Right ventricle myocardium superior (tissue), 1 donor: ENCODE data around the gene PSMC1. TPM values are rescaled to one million over a fixed set of nuclear protein-coding genes. Genes with fewer than 3 reads are reported as not detected.

Experiments
- ATAC-seq: fragments of 200-7000 bp; cut with Tn5 transposase; one replicate; pipeline ENCODE4 v1.9.1; 2020; ENCODE audit warnings: mild to moderate bottlenecking; ENCODE audit not compliant: poor library complexity
- DNase-seq: peaks from one replicate; pipeline ENCODE4 v3.0.0-alpha.2; 2020
- intact Hi-C: fragments of 100-400 bp; cut with DNase I; formaldehyde crosslinking; loops from one replicate; pipeline ENCODE4 v1.11.2; 2022
- total RNA-seq: library from RNA; stranded (reverse); fragmentation: NEBNext Ultra II Directional; extraction: Animal tissue kit (Norgen Biotek cat#: 25700); gene quantifications from one replicate; pipeline ENCODE4 v1.2.1, GENCODE V29; 2021
- donor health status: DM: no; HTN: yes; CAD: no; lungs with severe emphysema.

PSMC1 gene
- total RNA-seq, 1 donor from 2014 or later: 132 TPM

DNA sequence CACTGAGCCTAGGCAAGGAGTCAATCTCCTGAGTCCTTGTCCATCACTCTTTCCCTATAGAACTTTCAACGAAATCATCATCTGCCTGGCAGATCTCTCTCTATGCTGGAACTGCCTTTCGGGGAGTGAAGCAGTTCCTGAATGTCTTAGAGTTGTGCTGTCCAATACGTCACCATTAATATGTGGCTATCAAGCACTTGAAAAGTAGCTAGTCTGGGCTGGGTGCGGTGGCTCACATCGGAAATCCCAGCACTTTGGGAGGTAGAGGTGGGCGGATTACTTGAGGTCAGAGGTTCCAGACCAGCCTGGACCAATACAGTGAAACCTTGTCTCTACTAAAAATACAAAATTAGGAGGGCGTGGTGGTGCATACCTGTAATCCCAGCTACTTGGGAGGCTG is 40.3 kb downstream of the PSMC1 start:
- intact Hi-C loops: loop anchor here (5.0 kb wide), 1 partner anchor 101 kb away; the partner anchor contains the start of gene CALM1
- DNase-seq (no peak), ATAC-seq (no peak)

DNA sequence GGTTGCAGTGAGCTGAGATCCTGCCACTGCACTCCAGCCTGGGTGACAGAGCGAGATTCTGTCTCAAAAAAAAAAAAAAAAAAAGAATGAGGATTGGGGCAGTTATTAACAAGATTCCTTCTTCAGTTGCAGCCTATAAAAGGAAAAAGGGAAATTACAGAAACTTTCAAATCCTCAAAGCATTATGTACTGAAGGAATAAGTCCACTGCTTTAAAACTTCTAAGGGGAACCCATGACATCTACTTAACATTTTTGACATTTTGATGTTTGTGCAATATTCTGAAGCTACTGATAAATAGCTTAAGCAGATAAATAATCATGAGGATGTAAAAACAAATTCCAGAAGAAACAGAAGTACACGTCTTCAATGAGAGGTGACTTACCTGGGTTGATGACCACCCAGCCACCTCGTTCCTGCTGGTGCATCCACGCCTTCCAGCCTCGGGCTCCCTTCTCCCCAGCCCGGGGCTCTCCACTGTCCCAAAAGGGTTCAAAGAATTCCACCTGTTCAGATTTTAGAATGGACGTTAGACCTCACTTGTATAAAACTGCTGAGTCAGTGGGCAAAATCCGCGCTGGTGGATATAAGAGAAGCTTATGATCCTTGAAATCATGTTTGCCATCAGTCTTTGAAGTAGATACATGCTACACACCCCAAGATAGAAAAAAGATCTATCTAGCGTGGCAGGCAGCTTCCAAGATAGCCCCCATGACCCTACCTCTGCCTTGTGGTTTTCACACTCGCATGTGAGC is 41.7 kb downstream of the PSMC1 start:
- intact Hi-C loops: loop anchor here (5.0 kb wide), 1 partner anchor 99 kb away; the partner anchor contains the start of gene CALM1
- ATAC-seq: no peak
- no peak for DNase-seq

DNA sequence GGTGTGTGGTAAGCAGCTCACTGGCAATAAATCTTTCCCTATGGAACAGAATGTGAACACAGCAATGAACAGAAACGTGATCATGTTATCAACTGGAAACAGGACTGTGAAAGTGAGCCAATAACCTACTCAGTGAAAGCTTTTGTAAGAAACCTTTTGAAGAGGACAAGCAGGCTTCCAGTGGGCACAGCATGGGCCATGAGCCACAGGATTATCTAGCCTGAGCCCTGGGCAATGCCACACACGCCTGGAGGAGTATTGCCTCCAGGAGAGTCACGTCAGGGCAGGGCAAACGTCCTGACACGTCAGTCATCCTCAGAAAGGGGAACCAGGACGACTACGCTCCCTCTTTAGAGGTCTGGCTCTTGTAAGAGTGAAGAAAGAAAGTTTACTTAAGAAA is 43.1 kb downstream of the PSMC1 start:
- ATAC-seq (peak; percentile 85), DNase-seq (peak; percentile 73)
- intact Hi-C loops: loop anchor here (5.0 kb wide), 1 partner anchor 98 kb away; the partner anchor contains the start of gene CALM1

DNA sequence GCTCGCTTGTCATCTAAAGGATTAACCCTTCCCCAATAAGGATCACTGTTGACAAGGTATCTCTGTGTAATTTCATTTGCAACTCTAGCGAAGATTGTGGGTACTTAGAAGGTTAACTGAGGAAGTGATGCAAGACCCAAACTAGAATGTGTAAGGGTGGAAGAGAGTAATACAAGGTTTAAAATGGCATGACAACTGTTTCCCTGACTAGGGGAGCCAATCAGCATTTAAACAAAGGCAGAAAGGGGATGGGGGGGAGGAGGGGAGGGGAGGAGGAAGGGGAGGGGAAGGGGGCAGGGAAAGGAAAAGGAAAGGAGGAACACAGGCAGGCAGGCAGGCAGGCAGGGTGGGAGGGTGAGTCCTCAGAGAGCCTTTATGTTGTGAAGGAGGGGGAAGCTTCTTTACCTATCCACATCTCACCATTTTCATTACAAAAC is 44.3 kb downstream of the PSMC1 start:
- ATAC-seq (no peak), DNase-seq (no peak)
- intact Hi-C loops: no loop called here

DNA sequence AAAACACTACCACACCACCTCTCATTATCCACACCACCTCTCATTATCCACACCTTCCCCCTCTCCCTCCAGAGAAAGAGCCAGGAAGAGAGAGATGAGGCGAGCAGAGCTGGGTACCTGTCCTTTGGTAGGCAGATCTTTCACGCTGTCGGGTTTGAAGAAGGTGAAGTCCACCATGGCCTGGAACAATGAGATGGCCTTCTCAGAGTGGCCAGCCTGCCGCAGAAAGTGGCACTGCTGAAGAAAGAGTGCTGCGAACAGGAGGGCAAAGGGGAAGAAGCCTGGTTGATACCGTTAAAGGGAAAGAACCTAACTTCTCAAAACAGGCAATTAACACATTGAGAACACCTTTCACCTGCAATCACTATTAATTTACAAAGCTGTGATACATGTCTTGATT is 44.8 kb downstream of the PSMC1 start:
- ATAC-seq (no peak), DNase-seq (no peak)
- intact Hi-C loops: no loop called here

DNA sequence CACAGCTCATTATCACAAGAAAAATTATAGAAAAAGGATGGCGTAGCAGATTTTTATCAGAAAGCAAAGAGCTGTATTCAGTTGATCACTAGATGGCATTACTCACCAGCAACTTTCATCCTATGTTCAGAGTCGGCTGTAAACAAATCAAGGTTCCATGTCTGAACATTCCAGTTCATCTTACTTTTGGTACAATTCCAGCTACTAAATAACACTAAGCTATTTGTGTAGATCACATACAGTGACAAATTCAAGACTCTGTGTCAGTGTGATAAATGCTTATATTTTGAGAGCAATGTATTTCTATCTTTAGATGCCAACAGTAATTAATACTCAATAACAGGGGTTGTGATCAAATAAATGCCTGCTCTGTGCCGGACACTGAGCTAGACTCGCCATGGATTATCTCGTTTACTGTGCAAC is 45.3 kb downstream of the PSMC1 start:
- DNase-seq (no peak), ATAC-seq (peak; percentile 75)
- intact Hi-C loops: no loop called here

DNA sequence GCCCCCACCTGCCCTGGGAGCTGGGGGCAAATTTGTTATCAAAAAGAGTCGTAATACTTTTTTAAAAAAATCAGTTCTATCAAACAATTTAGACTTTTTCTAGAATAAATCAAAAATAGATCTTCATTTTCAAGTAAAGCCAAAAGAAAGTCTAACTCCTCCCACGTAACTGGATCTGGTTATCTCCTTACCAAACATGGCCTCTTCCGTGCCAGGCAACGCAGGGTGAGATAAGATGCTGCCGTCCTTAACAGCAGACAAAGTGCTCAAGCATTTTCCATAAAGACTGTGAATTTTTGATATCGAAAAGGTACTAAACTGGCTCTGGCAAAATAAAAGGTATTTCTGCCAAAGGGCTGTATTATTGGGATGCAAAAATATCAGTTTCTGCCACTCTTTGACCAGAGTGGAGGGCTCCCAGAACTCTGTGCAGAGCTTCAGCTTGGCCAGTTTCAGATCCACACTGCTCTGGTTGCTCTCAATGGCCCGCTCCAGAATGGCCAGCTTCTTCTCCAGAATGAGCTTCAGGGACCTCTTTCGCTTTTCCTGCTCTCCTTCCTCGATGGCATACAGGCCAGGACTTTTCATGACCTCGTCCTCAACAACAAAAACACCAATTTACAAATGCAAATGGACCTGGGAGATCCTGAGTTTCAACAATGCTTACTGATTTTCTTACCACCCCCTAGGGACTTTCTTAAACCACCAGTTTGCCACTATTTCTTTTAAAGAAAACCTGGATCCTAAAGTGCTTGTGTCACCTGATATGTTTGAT is 46.4 kb downstream of the PSMC1 start:
- ATAC-seq: no peak
- intact Hi-C loops: no loop called here
- no peak for DNase-seq

DNA sequence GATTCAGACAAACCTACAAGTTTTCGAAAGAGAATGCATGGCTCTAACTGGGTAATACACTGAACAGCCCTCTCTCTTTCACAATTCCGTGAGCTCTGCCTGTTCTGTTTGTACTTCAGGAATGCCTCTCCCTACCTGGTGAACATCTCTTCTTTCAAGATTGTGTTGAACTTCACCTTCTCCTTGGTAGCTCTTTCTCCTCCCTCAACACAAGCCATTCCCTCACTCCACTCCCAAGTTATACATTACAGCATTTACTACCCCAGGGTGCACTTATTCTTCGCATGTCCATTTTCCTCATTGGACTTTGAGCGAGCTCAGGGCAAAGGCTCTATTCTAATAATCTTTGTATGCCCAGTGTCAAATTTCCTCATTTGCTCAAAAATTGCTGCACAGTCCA is 47.1 kb downstream of the PSMC1 start:
- ATAC-seq (no peak), DNase-seq (no peak)
- intact Hi-C loops: no loop called here

DNA sequence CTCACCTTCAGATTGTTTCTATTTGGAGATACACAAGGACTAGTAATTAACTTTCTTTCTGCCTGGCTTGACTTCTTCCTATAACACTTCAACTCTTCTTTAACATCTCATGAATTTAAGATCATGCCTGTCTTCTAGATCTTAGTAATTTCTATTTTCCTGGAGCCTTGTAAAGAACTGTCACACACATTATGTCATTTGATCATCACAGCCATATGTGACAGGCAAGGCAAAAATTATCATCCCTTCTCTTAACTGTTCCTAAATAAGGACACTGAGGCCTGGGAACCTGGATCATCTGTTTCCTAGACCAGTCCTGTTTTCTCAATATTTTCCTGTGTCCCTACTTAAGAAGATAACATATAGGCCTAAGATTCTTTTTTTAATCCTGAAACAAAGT is 48.1 kb downstream of the PSMC1 start:
- DNase-seq: no peak
- no peak for ATAC-seq
- intact Hi-C loops: no loop called here

DNA sequence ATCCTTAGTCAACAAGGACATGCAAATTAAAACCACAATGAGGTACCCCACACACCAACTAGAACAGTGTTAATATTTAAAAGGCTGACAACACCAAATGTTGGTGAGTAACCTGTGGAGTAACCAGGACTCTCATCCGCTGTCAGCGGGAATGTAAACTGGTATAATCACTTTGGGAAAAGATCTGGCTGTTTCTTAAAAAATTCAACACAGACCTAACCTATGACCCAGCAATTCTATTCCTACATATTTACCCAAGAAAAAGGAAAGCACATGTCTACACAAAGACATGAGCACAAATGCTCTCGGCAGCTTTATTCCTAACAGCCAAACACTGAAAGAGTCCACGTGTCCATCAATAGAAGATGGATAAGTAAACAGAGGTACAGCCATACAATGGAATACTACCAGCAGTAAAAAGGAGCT is 48.8 kb downstream of the PSMC1 start:
- intact Hi-C loops: no loop called here
- DNase-seq (no peak), ATAC-seq (no peak)

DNA sequence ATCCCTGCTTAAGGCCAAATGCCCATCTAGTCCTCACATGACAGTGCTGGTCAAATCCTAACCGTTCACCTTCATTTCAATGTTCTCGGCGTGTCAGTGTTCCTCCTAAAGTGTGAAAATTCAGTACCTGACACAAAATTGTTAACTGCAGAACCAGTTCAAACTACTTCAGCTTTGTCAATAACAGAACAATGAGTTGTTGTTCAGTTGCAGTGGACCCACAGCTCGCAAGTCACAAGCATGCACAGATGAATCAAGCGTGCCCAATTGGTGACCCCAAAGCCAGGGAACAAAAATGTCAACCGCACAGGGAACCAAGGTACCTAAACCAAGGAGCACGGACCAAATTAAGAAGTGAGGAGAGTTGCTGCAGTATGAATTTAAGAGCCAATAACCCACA is 52.2 kb downstream of the PSMC1 start:
- intact Hi-C loops: no loop called here
- ATAC-seq (no peak), DNase-seq (no peak)

DNA sequence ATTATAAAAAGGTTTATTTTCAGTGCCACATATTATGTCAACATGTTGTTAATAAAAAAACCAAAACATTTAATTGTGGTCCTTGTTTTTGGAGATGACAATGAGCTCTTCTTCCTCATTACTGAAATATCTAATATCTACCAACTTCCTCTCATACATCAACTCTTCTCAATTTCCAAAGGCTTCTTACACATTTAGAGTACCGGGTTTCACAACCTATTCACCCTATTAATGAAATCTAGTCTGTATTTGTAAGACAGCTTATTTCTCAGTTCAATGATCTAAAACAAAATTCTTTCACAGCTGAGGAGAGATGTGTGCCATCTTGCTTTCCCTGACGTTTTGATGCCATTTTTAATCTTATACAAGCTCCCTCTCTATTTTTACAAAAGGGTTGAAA is 60.9 kb downstream of the PSMC1 start:
- ATAC-seq: no peak
- intact Hi-C loops: no loop called here
- DNase-seq: no peak

DNA sequence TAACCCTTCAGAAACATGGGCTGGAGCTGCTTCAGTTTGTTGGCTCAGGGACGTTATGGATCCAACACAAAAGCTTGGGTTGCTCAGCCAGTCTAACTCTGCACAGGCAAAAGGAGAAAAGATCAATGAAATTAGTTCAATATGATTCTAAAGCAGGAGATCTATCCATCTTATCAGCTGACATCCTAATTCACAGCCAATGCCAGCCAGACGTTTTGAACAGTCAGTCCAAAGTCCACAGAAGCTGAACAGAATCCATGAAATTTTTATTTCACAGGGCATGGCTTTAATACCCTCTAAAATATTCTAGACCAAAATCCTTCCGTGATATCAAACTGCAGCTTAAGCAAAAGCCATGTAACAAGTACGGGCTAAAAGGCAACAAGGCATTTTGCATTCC is 61.7 kb downstream of the PSMC1 start:
- ATAC-seq (no peak), DNase-seq (no peak)
- intact Hi-C loops: no loop called here

DNA sequence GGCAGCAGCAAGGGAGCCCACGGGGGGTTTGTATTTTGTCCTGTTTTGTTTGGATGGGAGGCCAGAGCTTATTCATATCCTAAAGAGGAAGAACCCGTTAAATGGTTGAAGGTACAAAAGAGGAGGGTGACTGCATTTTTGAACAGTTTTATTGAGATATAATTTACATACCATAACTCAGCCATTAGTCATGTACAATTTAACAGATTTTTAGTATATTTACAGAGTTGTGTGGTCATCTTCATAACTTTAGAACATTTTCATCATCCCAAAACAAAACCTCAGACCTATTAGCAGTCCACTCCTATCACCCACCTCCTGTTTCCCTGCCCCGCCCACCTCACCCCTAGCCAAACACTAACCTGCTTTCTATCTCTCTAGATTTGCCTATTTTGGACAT is 62.8 kb downstream of the PSMC1 start:
- no peak for DNase-seq
- intact Hi-C loops: no loop called here
- ATAC-seq: no peak

DNA sequence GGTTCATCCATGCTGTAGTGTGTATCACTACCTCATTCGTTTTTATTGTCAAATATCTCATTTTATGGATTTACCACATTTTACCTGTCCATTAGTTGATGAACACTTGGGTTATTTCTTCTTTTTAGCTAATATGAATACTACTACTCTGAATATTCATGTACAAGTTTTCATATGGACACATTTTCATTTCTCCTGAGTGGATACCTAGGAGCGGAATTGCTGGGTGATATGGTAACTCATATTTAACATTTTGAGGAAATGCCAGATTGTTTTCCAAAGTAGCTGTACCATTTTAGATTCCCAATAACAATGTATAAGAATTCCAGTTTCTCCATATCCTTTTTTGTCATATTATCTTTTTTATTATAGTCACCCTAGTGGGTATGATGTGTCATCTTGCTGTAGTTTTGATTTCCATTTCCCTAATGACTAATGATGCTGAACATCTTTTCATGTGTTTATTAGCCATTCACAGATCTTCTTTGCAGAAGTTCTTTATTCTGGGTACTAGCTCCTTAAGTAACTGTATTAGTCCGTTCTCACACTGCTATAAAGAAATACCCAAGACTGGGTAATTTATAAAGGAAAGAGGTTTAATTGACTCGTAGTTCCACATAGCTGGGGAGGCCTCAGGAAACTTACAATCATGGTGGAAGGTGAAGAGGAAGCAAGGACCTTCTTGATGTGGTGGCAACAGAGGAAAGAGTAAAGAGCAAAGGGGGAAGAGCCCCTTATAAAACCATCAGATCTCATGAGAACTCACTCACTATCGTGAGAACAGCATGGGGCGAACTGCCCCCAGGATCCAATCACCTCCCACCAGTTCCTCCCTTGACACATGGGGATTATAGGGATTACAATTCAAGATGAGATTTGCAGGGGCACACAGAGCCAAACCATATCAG is 63.5 kb downstream of the PSMC1 start:
- intact Hi-C loops: no loop called here
- ATAC-seq: no peak
- no peak for DNase-seq

DNA sequence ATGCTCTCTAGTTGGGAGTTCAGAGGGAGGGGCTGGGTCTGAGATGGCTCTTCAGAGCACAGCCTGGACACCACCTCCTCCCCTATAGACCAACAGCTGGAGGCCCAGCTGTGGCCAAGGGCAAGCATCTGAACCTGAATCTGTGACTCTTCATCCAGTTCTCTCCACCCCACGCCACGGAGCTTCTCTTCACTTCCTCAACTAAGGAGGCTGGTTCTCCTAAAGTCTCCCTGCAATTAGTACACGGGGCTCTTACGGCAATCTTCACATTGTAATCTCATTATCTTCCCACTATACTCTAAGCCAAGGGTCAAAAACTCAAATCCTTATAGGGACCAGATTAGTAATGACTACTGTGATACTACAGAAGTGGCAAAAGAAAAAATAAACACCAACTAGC is 65.5 kb downstream of the PSMC1 start:
- ATAC-seq (no peak), DNase-seq (no peak)
- intact Hi-C loops: no loop called here
